NCI-H2227 treated with DMSO at 0.1 percent for 48 hours (cell line): Measurements from ENCODE around the gene GRIK2.
"Not testable (repeated sequence)": the region's sequence is repeated elsewhere in the genome, so short reads cannot be mapped to it uniquely, and the experiment has no call there.

ENCODE experiments used
- DNase-seq: peaks from one replicate; lab custom pipeline; 2025; lab: John Stamatoyannopoulos, UW

The GRIK2 gene

DNA sequence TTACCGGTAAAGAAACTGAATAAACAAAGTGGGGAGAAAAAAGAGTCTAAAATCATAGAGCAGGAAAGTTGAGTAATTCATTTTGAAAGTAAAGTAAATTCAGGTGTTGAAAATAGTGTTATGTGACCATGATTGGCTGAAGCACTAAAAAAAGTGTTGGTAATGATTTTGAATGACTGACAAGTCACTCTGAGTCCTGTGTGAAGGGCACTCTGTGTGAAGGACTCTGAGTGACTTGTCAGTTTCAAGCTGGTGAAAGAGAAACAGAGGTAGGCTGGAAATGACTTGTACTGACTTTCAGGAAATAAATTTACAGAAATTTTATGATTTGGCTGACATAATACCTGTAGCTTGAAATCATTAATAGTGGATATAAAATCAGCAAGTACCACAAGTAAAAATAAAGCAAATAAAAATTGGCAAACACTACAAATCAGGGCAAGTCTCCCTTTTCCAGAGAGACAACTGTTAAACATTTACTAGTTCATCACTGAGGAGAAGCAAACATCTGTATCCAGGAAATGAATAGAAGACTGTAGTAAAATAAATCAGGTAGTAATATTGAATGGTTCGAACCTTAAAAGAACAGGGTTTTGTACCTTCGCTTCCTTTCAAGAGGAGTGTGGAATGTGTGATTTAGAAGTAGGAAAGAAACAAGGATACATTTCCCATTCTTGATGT, 630.6 kb downstream of the GRIK2 start:
- DNase-seq, result no peak

DNA sequence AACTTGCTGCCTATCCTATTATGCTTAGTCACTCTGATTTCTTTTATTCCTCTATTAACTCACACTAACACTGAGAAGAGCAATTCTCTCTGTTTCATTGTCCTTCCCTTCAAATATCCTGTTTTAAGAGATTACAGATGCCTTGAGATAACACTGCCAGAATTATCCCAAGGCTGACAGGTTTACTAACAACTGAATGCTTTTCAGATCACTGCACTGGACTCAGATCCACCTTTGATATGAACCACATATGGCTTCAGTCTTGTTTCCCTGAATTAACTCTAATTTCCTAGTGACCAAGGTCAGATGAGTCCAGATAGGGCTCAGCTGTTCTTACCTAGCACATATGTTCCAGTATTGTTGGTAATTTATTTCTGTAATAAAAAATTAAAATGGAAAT, 633.1 kb downstream of the GRIK2 start:
- DNase-seq, result peak; percentile 5

DNA sequence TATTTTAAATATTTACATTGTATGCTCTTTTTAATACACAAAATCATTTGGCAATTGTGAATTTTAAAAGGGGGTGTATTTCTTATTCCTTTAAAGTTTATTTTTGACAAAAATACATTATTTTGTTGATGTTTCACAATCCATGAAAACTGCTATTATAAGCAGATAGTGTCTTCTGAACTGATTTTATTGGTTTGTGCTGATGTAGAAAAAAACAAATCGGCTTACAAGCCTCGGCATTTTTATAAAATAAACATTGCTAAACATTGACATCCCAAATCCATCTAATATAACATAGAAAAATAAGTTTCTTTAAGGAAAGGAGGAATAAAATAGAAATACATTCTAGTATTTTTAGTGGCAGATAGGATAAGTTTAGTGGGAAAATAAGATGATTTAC, 634.7 kb downstream of the GRIK2 start:
- DNase-seq, result no peak

DNA sequence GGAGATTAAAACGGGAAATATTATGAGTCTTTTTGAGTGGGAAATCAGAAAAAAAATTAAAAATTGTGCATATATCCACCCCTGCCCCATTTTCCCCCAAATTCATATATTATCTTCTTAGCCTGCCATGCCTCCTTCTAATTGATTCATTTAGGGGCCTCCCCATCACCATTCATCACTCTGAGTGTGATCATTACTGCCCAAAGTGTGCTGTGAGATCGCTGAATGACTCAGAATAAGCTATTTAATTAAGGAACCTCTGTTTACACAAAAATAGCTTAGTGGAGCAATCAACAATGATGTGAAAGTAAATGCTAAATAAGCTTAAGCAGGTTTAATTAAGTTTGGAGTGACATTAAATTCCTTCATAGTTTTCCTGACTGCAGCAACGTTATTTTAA, 645.5 kb downstream of the GRIK2 start:
- no peak for DNase-seq

DNA sequence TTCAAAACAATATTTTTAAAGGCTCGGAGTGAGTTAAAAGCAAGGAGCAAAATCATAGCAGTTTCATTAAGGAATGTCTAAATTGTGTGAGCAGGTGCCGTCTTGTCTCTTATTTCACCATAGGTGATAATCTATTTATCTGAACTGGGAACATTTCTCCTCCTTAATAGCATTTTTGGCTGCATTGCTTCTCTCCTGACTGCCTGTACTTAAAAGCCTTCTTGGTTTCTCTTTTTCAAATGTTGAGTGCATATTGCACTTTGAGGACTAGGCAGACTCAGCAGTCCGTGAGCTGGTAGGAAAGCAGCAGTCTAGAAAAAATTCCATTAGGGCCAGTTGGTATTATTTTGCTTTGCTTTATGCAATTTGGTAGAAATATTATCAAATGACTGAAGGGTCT, 645.9 kb downstream of the GRIK2 start:
- no peak for DNase-seq

DNA sequence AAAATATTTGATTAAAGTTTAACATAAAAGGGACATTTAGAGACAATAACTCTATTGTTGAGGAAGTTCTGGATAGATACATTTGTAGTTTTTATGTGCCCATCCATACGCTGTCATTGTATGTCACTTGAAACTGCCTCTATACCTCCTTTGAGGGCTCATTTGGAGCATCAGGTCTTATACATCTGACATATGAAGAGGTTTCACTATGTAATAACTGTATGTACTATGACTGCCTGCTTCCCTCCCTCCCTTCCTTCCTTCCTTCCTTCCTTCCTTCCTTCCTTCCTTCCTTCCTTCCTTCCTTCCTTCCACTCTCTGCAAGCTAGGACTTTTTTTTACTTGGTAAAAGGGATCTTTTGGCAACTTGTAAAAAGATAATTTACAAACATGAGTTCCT, 657.5 kb downstream of the GRIK2 start:
- no peak for DNase-seq

DNA sequence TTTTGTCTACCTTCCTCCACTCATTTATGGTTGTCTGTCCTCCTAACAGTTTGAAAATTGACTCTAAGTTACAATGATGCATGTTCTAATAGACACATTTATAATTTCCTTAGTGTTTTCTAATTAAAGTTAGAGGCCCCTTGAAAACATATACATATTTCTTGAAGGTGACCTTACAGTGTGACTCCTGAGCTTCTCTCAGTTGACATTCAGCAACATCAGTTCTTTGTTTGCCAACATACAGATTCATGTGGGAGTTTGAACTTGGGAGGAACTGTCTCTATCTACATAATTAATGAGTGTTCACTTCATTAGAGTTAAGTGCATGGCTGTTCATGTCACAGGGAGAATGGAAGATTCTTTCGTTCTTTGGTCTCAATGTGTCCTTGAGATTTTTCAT, 658.2 kb downstream of the GRIK2 start:
- no peak for DNase-seq

DNA sequence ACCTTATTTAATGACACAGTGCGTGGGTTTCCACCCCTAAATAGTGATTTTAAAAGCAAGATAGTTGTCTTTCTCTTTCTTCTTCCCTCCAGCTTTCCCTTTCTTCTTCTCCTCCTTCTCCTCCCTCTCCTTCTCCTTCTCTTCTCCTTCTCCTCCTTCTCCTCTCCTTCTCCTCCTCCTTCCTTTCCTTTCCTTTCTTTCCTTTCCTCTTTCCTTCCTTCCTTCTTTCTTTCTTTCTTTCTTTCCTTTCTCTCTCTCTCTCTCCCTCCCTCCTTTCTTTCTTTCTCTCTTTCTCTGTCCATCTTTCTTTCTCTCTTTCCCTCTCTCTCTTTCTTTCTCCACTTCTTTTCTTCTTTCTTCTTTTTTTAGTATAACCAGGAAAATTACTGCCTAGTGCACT, 670.6 kb downstream of the GRIK2 start:
- DNase-seq, result no peak

DNA sequence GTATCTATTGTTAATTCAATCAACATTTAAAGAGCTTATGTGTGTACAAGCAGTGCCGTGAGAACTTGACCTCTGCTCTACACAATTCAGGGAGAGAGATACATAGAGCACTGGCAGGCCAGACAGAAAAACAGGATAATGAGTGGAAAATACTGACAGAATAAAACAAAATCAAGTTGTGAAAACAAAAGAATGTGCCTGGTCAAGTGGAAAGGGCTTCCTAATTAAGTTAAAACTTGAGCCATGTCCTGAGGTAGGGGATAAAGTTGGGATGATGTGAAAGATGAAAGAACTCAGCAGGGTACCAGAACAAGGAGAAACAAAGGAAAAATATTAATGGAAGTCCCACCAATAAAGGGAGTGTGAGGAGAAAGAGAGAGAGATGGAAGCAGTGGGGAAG, 672.8 kb downstream of the GRIK2 start:
- no peak for DNase-seq

DNA sequence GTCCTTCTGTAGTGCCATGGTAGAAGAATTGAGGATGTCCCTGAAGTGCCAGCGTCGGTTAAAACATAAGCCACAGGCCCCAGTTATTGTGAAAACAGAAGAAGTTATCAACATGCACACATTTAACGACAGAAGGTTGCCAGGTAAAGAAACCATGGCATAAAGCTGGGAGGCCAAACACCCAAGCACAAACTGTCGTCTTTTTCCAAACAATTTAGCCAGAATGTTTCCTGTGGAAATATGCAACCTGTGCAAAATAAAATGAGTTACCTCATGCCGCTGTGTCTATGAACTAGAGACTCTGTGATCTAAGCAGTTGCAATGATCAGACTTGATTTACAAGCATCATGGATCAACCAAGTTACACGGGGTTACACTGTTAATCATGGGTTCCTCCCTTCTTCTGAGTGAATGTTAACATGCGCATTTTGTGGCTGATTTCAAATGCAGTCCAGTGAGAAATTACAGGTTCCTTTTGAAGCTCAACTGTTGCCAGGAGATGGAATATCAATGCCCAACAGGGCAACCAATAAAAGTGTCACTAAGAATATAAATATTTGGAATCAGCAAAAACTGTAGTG, 674.9 kb downstream of the GRIK2 start:
- no peak for DNase-seq

DNA sequence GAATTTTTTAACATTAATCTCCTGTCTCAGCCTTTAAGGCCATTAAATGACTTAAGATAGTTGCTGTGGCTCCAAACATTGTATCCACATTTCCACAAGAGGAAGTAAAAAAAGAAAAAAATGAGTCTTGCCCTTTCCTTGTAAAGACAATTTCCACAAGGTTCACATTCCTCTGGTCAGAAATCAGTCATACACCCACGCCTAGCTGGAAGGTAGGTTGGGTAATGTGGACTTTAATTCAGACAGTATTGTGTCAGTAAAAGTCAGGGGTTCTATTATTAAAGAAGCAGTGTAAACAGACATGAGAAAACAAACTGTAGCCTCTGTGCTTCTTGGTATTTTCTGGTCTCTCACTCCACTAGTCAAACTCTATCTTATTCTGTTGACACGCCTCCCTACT, 682.0 kb downstream of the GRIK2 start:
- no peak for DNase-seq

DNA sequence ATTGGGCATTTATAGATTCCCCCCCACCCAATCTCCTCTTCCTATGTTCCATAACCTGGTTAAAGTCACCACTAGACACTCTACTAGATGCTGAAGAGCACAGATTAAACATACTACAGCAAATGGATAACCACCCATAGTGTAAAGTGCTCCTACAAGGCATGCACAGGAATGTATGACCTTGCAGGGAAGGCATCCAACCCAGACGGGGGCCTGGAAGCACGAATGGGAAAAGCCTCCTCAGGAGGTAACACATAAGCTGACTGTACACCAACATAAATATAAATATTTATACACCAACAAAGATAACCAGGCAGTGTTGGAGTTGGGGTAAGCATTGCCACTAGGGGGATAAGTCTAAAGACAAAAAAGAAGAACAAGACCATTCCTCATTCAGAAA, 691.7 kb downstream of the GRIK2 start:
- DNase-seq, result no peak

DNA sequence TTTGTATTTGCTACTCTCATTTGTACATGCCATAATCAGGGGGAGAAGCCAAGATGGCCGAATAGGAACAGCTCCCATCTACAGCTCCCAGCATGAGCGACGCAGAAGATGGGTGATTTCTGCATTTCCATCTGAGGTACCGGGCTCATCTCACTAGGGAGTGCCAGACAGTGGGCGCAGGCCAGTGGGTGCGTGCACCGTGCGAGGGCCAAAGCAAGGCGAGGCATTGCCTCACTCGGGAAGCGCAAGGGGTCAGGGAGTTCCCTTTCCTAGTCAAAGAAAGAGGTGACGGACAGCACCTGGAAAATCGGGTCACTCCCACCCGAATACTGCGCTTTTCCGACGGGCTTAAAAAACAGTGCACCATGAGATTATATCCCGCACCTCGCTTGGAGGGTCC, 694.7 kb downstream of the GRIK2 start:
- DNase-seq, result not testable (repeated sequence)

DNA sequence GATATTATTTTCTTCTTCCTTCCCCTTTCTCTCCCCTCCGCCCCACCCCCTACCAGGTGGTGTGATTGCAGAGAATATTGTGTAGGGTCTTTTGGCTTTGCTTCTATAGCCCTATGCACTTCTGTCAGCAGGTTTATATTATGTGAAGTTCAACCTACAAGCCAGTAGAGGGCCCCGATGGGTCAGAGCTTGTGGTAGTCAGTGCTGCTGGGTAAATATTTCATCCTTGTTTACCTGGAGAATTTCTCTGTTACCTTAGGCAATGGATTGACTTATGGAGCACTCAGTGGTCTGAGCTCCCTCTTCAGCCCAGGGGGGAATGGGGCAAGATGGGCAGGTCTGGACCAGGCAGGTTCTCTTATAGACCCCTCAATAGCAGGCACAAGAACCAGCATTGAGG, 720.9 kb downstream of the GRIK2 start:
- DNase-seq, result no peak

DNA sequence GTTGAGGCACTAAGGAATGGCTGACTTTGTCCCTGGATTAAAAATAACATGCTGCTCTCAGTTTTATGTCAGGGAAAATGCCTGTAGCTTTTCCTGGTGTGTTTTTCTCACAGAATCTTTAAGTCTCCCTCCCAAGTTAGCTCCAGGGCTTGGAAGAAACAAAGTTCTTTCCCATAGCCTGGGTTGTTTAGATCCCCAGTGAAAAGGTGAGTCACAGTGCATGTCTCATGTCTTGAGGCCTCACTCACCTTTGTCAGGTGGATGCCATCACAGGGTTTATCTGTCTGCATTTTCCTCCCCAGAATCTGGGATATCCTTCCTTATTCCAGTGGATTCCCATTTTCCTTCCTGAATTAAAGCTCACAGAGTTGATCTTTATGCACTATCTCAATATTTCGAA, 722.4 kb downstream of the GRIK2 start:
- no peak for DNase-seq

DNA sequence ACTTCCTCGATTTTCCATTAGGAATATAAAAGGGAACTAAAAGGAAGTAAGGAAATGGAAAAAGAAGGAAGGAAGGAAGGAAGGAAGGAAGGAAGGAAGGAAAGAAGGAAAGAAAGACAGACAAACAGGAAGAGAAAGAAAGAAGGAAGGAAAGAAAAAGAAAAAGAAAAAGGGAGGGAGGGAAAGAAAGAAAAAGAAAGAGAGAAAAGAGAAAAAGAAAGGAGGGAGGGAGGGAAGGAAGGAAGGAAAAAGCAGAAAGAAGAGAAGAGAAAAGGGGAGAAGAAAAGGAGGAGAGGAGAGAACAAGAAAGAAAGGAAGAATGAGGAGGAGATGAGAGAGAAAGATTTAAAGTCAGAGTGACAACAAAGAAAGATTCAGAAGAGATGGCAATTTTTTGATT, 724.5 kb downstream of the GRIK2 start:
- no peak for DNase-seq
